GM12878 (cell line): ENCODE data around the gene LEKR1.

Experiments used
- CTCF ChIP-seq, 3 experiments: IDR thresholded peaks in 2 of 3; conservative IDR thresholded peaks in 1 of 3; 2 replicates each; pipeline ENCODE4 v1.5.1; 2011; ENCODE audit warnings: low read depth in 3 of 3, low read length in 3 of 3, mild to moderate bottlenecking in 3 of 3, control low read depth in 2 of 3, moderate library complexity in 2 of 3, inconsistent platforms in 1 of 3, mixed read lengths in 1 of 3; ENCODE audit not compliant: control insufficient read depth in 2 of 3, insufficient read depth in 1 of 3; ENCODE audit errors: extremely low read depth in 1 of 3
- EP300 ChIP-seq, 2 experiments: fragments of 150-350 bp in 1 of 2; IDR thresholded peaks; 2 replicates each; pipeline ENCODE4 v1.6.1; 2011 to 2012; ENCODE audit warnings: low read depth in 2 of 2, low read length in 2 of 2, borderline replicate concordance in 1 of 2, improper control_type of control experiment in 1 of 2, inconsistent platforms in 1 of 2; ENCODE audit not compliant: control insufficient read depth in 1 of 2
- KDM1A ChIP-seq: fragments of 200-600 bp; sonication (generic); IDR thresholded peaks from 2 replicates; pipeline ENCODE4 v1.6.1; 2016; ENCODE audit warnings: borderline replicate concordance
- MTA2 ChIP-seq: fragments of 450-650 bp; IDR thresholded peaks from 2 replicates; pipeline ENCODE4 v1.6.1; 2016; ENCODE audit warnings: low read depth, mild to moderate bottlenecking, moderate library complexity
- NFYB ChIP-seq: IDR thresholded peaks from 2 replicates; pipeline ENCODE4 v1.6.1; 2011; ENCODE audit warnings: low read depth, mild to moderate bottlenecking, low read length, improper control_type of control experiment, moderate library complexity; ENCODE audit not compliant: insufficient read depth
- RAD51 ChIP-seq: fragments of 450-650 bp; IDR thresholded peaks from 2 replicates; pipeline ENCODE4 v1.6.1; 2016; ENCODE audit warnings: moderate library complexity, mild to moderate bottlenecking, inconsistent platforms
- RBBP5 ChIP-seq: fragments of 200-600 bp; sonication (generic); conservative IDR thresholded peaks from 2 replicates; pipeline ENCODE4 v1.6.1; 2016
- REST ChIP-seq: IDR thresholded peaks from 2 replicates; pipeline ENCODE4 v1.6.1; 2012; ENCODE audit warnings: mild to moderate bottlenecking, low read depth, low read length
- SUZ12 ChIP-seq: fragments of 200-600 bp; sonication (generic); IDR thresholded peaks from one replicate; pipeline ENCODE4 v1.6.1; 2018; ENCODE audit warnings: antibody characterized with exemption, mild to moderate bottlenecking; ENCODE audit not compliant: unreplicated experiment

DNA sequence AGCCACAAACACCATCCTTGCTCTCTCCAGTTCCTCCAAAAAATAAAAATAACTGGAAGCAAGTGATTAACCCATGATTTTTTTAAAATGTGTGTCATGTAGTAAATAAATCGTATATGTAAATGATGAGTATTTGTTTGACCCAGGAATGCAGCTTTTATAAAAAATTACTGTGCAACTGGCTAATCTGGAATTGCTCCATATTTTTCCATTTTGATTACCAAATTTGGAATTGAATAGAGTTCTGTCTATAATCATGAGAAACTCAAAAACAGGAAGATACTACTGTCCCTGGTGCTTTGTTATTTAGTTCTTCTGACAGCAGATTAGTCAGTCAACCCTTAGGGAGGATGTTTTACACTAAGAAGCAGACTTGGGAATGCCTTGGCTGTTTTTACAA, 217.6 kb downstream of the LEKR1 start:
- TF ChIP-seq EP300 (IDR thresholded peaks at IDR 0.05; ENCODE audit: borderline replicate concordance in 1 of 2, control insufficient read depth in 1 of 2, low read depth in 2 of 2, low read length in 2 of 2) (no peak), SUZ12 (no peak), KDM1A (no peak), CTCF (IDR thresholded peaks at IDR 0.05 in 2 of 3, conservative IDR thresholded peaks at IDR 0.05 in 1 of 3; ENCODE audit: control insufficient read depth in 2 of 3, extremely low read depth in 1 of 3, insufficient read depth in 1 of 3, low read depth in 3 of 3, low read length in 3 of 3) (no peak), REST (no peak), RAD51 (no peak), RBBP5 (no peak), NFYB (no peak), MTA2 (no peak)
